ENCODE measurements around the gene ANKMY1.

GRCh38 chr2:240561325-240561971 lies 3.7 kb upstream of the ANKMY1 start:
- TF ChIP-seq CTCF (IDR thresholded peaks at IDR 0.05) (peak; percentile 32), EZH2 (IDR thresholded peaks at IDR 0.05; ENCODE audit: borderline replicate concordance, insufficient read depth, low read depth, low read length, poor library complexity, severe bottlenecking) (no peak)
